Type B pancreatic cell (in vitro differentiated cells): ENCODE data around the gene DPY19L3. TPM values are rescaled to one million over a fixed set of nuclear protein-coding genes. Genes with fewer than 3 reads are reported as not detected.

Experiments used
- DNase-seq: peaks from one replicate; pipeline ENCODE4 v3.0.0; 2021; ENCODE audit warnings: mixed read lengths; ENCODE audit not compliant: unreplicated experiment; ENCODE audit errors: extremely low spot score
- H3K27ac Mint-ChIP-seq: 2 replicates; pipeline ENCODE4 v1.8.0; 2021; ENCODE audit warnings: mild to moderate bottlenecking, mixed read lengths
- H3K27me3 Mint-ChIP-seq: 2 replicates; pipeline ENCODE4 v1.8.0; 2021; ENCODE audit warnings: mixed read lengths
- H3K36me3 Mint-ChIP-seq: 2 replicates; pipeline ENCODE4 v1.8.0; 2021; ENCODE audit warnings: mixed read lengths
- H3K4me1 Mint-ChIP-seq: one replicate; pipeline ENCODE4 v1.8.0; 2021; ENCODE audit warnings: mixed read lengths; ENCODE audit not compliant: unreplicated experiment
- H3K4me3 Mint-ChIP-seq: 2 replicates; pipeline ENCODE4 v1.8.0; 2021; ENCODE audit warnings: mild to moderate bottlenecking, mixed read lengths
- H3K9me3 Mint-ChIP-seq: 2 replicates; pipeline ENCODE4 v1.8.0; 2021; ENCODE audit warnings: mixed read lengths
- CTCF ChIP-seq: fragments of 200-600 bp; sonication (generic); conservative IDR thresholded peaks from 2 replicates; pipeline ENCODE4 v1.5.0; 2021; ENCODE audit warnings: antibody characterized with exemption, mild to moderate bottlenecking
- total RNA-seq: library from RNA; stranded (reverse); gene quantifications from 2 replicates; pipeline ENCODE4 v1.2.1, GENCODE V29; 2021; ENCODE audit warnings: low replicate concordance

DPY19L3 gene
- total RNA-seq, 1 donor from 2014 or later: 75.2 TPM

GRCh38 chr19:32460476-32460875 is 54.9 kb downstream of the DPY19L3 start:
- Mint-ChIP-seq H3K27ac (no peak overlapping the region), H3K4me3 (no peak overlapping the region), H3K36me3 (peaks cover 18% of the 10 kb centered on the region), H3K4me1 (no peaks in the 10 kb centered on the region), H3K27me3 (no peaks in the 10 kb centered on the region), H3K9me3 (no peaks in the 10 kb centered on the region)
- no peak for DNase-seq
- no peak for TF ChIP-seq CTCF

DNA sequence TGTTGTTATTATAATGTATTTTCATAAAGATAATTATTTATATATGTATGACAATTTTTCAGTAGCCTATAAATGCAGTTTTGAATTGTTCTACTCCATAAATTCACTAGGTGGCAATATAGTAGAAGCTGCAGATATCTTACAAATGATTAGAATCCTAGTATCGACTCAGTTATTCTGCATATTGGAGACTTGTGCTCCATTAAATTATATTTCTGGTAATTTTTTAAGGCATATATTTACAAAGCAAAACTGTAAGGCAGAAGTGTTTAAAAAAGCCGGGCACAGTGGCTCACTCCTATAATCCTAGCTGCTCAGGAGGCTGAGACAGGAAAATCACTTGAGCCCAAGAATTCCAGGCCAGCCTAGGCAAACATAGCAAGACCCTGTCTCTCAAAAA is 58.7 kb downstream of the DPY19L3 start:
- no peak overlapping the region for H3K27ac Mint-ChIP-seq
- peaks cover 9% of the 10 kb centered on the region for H3K36me3 Mint-ChIP-seq
- no peaks in the 10 kb centered on the region for H3K9me3 Mint-ChIP-seq
- TF ChIP-seq CTCF: peak; percentile 65
- H3K27me3 Mint-ChIP-seq: no peaks in the 10 kb centered on the region
- no peak for DNase-seq
- H3K4me1 Mint-ChIP-seq: no peaks in the 10 kb centered on the region
- H3K4me3 Mint-ChIP-seq: no peak overlapping the region

GRCh38 chr19:32465176-32465575 is 59.6 kb downstream of the DPY19L3 start:
- Mint-ChIP-seq H3K9me3 (no peaks in the 10 kb centered on the region), H3K4me1 (no peaks in the 10 kb centered on the region), H3K27me3 (no peaks in the 10 kb centered on the region), H3K4me3 (no peak overlapping the region), H3K27ac (no peak overlapping the region), H3K36me3 (peaks cover 9% of the 10 kb centered on the region)
- no peak for DNase-seq
- TF ChIP-seq CTCF: no peak

GRCh38 chr19:32469795-32470194 is 64.2 kb downstream of the DPY19L3 start:
- Mint-ChIP-seq H3K4me1 (no peaks in the 10 kb centered on the region), H3K4me3 (no peak overlapping the region), H3K9me3 (no peaks in the 10 kb centered on the region), H3K27ac (no peak overlapping the region), H3K36me3 (peaks cover 17% of the 10 kb centered on the region), H3K27me3 (no peaks in the 10 kb centered on the region)
- no peak for DNase-seq
- no peak for TF ChIP-seq CTCF

GRCh38 chr19:32471095-32471494 is 65.5 kb downstream of the DPY19L3 start:
- no peak for TF ChIP-seq CTCF
- Mint-ChIP-seq H3K4me3 (no peak overlapping the region), H3K27ac (no peak overlapping the region), H3K9me3 (no peaks in the 10 kb centered on the region), H3K27me3 (no peaks in the 10 kb centered on the region), H3K4me1 (no peaks in the 10 kb centered on the region), H3K36me3 (peaks cover 17% of the 10 kb centered on the region)
- no peak for DNase-seq

DNA sequence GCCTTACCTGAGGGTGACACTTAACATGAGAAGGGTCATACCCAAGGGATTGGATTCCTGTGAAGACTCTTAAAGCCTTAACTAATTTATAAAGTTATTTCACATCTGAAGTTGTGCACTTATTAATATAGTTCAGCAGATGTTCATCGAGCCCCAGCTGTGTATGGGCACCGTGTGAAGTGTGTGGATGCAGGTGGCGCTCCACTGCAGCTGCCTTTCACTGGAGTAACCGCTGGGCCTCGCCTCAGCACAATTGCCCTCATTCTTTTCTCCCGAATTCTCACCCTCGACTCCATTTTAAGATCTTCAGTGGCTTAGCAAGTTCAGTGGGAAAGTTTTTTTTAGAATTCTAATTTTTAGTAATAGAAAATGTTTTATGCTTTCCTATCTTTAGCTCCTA is 66.2 kb downstream of the DPY19L3 start:
- no peak overlapping the region for H3K4me3 Mint-ChIP-seq
- H3K4me1 Mint-ChIP-seq: no peaks in the 10 kb centered on the region
- no peak for DNase-seq
- TF ChIP-seq CTCF: no peak
- H3K36me3 Mint-ChIP-seq: peaks cover 17% of the 10 kb centered on the region
- H3K27ac Mint-ChIP-seq: no peak overlapping the region
- no peaks in the 10 kb centered on the region for H3K9me3 Mint-ChIP-seq
- H3K27me3 Mint-ChIP-seq: no peaks in the 10 kb centered on the region
